NCI-H748 (cell line): Measurements from ENCODE around the gene TMEM207.

Source experiments
- DNase-seq: peaks from one replicate; lab custom pipeline; 2025; ENCODE audit not compliant: unreplicated experiment; lab: John Stamatoyannopoulos, UW

The TMEM207 gene

GRCh38 chr3:190387578-190388213, 62.0 kb downstream of the TMEM207 start, which contains the start of gene CLDN16:
Gene CLDN16, plus strand, starts transcription at chr3:190388163. Its CDS starts 167 bp downstream, at chr3:190388330.
- no peak for DNase-seq

GRCh38 chr3:190385731-190386688, 63.7 kb downstream of the TMEM207 start:
- no peak for DNase-seq

GRCh38 chr3:190384309-190384756, 65.4 kb downstream of the TMEM207 start:
- DNase-seq = peak; percentile 57

- no peak for DNase-seq
Observed at GRCh38 chr3:190382082-190382481, 67.6 kb downstream of the TMEM207 start.

GRCh38 chr3:190381441-190381840, 68.3 kb downstream of the TMEM207 start:
- no peak for DNase-seq

- DNase-seq = no peak
Observed at GRCh38 chr3:190380184-190380583, 69.5 kb downstream of the TMEM207 start.
